IMR-90 (cell line): ENCODE data around the gene B4GALNT1. TPM values are rescaled to one million over a fixed set of nuclear protein-coding genes. Genes with fewer than 3 reads are reported as not detected.
"Not testable (repeated sequence)": the region's sequence is repeated elsewhere in the genome, so short reads cannot be mapped to it uniquely, and the experiment has no call there.

Source experiments
- ATAC-seq: fragments of 200-7000 bp; cut with Tn5 transposase; 2 replicates; pipeline ENCODE4 v1.9.1; 2020; ENCODE audit warnings: low read depth, mild to moderate bottlenecking, moderate library complexity
- BruUV-seq: library from RNA; stranded (reverse); fragments of 400-500 nt; replicated peaks from 2 replicates; lab custom pipeline; 2021; lab: Mats Ljungman, UMichigan
- CTCF ChIA-PET: fragments of 300-600 bp; formaldehyde crosslinking; extraction: SDS; loops from one replicate; lab custom pipeline; 2021; ENCODE audit warnings: antibody characterized with exemption; lab: Yijun Ruan, JAX
- POLR2A ChIA-PET: fragments of 300-600 bp; sonication (Branson Sonifier 250); formaldehyde crosslinking; loops from one replicate; lab custom pipeline; 2022; ENCODE audit warnings: antibody characterized with exemption; ENCODE audit not compliant: unreplicated experiment; lab: Charles Lee
- DNase-seq: peaks from one replicate; pipeline ENCODE4 v3.0.0; 2013
- H2AFZ ChIP-seq: replicated peaks from 2 replicates; pipeline ENCODE3; 2013; ENCODE audit warnings: low read length, mild to moderate bottlenecking; ENCODE audit not compliant: poor library complexity
- H2AK5ac ChIP-seq: 2 replicates; pipeline ENCODE4 v1.6.1; 2013; ENCODE audit warnings: low read depth, low read length, inconsistent platforms
- H2AK9ac ChIP-seq: replicated peaks from 2 replicates; pipeline ENCODE3; 2013; ENCODE audit warnings: mild to moderate bottlenecking, low read depth, low read length, moderate library complexity; ENCODE audit not compliant: poor library complexity
- H2BK120ac ChIP-seq: 2 replicates; pipeline ENCODE4 v1.6.1; 2013; ENCODE audit warnings: low read depth, low read length, inconsistent platforms
- H2BK15ac ChIP-seq: 3 replicates; pipeline ENCODE4 v1.6.1; 2013; ENCODE audit warnings: low read depth, low read length, inconsistent platforms
- H2BK20ac ChIP-seq: 2 replicates; pipeline ENCODE4 v1.6.1; 2013; ENCODE audit warnings: low read depth, mild to moderate bottlenecking, inconsistent platforms, low read length, moderate library complexity
- H2BK5ac ChIP-seq: 2 replicates; pipeline ENCODE4 v1.6.1; 2013; ENCODE audit warnings: mild to moderate bottlenecking, low read depth, low read length, inconsistent platforms; ENCODE audit not compliant: poor library complexity, severe bottlenecking
- H3K14ac ChIP-seq: replicated peaks from 2 replicates; pipeline ENCODE4 v1.6.1; 2013; ENCODE audit warnings: low read depth, low read length, inconsistent platforms
- H3K18ac ChIP-seq: 2 replicates; pipeline ENCODE4 v1.6.1; 2013; ENCODE audit warnings: low read depth, low read length, control low read depth
- H3K23ac ChIP-seq: 2 replicates; pipeline ENCODE4 v1.6.1; 2013; ENCODE audit warnings: low read depth, low read length, inconsistent platforms
- H3K27ac ChIP-seq: 2 replicates; pipeline ENCODE4 v1.5.1; 2013; ENCODE audit warnings: mild to moderate bottlenecking, control low read depth, low read length; ENCODE audit not compliant: insufficient read depth
- H3K27me3 ChIP-seq: 2 replicates; pipeline ENCODE4 v1.6.1; 2013; ENCODE audit warnings: low read length; ENCODE audit not compliant: control insufficient read depth, insufficient read depth
- H3K36me3 ChIP-seq: 2 replicates; pipeline ENCODE4 v1.6.1; 2013; ENCODE audit warnings: low read length, mixed read lengths; ENCODE audit not compliant: control insufficient read depth, insufficient read depth
- H3K4ac ChIP-seq: 2 replicates; pipeline ENCODE4 v1.6.1; 2013; ENCODE audit warnings: low read depth, low read length, inconsistent platforms
- H3K4me1 ChIP-seq: 2 replicates; pipeline ENCODE4 v1.6.1; 2013; ENCODE audit warnings: low read length, mixed read lengths; ENCODE audit not compliant: control insufficient read depth, insufficient read depth
- H3K4me2 ChIP-seq: 2 replicates; pipeline ENCODE4 v1.6.1; 2013; ENCODE audit warnings: low read depth, mild to moderate bottlenecking, control low read depth, low read length, moderate library complexity
- H3K4me3 ChIP-seq: 2 replicates; pipeline ENCODE4 v1.5.1; 2013; ENCODE audit warnings: low read depth, mild to moderate bottlenecking, control low read depth, low read length, moderate library complexity; ENCODE audit not compliant: insufficient read depth
- H3K56ac ChIP-seq: 2 replicates; pipeline ENCODE4 v1.6.1; 2013; ENCODE audit warnings: low read length, inconsistent platforms; ENCODE audit not compliant: insufficient read depth; ENCODE audit errors: extremely low read depth
- H3K79me1 ChIP-seq, 2 experiments: 2 replicates each; pipeline ENCODE4 v1.6.1; 2013; ENCODE audit warnings: low read length in 2 of 2, inconsistent platforms in 1 of 2, low read depth in 1 of 2
- H3K9ac ChIP-seq: 2 replicates; pipeline ENCODE4 v1.6.1; 2013; ENCODE audit warnings: low read depth, low read length, control low read depth
- H3K9me1 ChIP-seq: 2 replicates; pipeline ENCODE4 v1.6.1; 2013; ENCODE audit warnings: low read length, inconsistent platforms; ENCODE audit not compliant: insufficient read depth
- H3K9me3 ChIP-seq: 2 replicates; pipeline ENCODE4 v1.6.1; 2013; ENCODE audit warnings: low read length; ENCODE audit not compliant: control insufficient read depth, insufficient read depth
- H4K20me1 ChIP-seq: 2 replicates; pipeline ENCODE4 v1.6.1; 2013; ENCODE audit warnings: low read length, inconsistent platforms; ENCODE audit not compliant: insufficient read depth
- H4K5ac ChIP-seq: 2 replicates; pipeline ENCODE4 v1.6.1; 2013; ENCODE audit warnings: mild to moderate bottlenecking, low read depth, low read length, control low read depth
- H4K8ac ChIP-seq, 2 experiments: 2 replicates each; pipeline ENCODE4 v1.6.1; 2013; ENCODE audit warnings: low read depth in 2 of 2, low read length in 2 of 2, control low read depth in 1 of 2, inconsistent platforms in 1 of 2
- H4K91ac ChIP-seq: 2 replicates; pipeline ENCODE4 v1.6.1; 2013; ENCODE audit warnings: low read depth, low read length, inconsistent platforms; ENCODE audit not compliant: insufficient read depth
- WGBS, 2 experiments: methylation state at CpG; one replicate each; pipeline versions ENCODE4 v1.1.5 to v1.1.7; 2013; ENCODE audit warnings: missing lambda C conversion rate in 2 of 2; ENCODE audit not compliant: insufficient read length in 1 of 2; ENCODE audit errors: extremely low coverage in 2 of 2; 5-methylcytosine and 5-hydroxymethylcytosine counted together
- dilution Hi-C: fragments of 300-500 bp; cut with HindIII; formaldehyde crosslinking; loops from one replicate; pipeline ENCODE4 v1.14.3; 2018; ENCODE audit warnings: low sequenced_read_pairs; ENCODE audit not compliant: unreplicated experiment
- in situ Hi-C: fragments of 300-500 bp; cut with MboI; formaldehyde crosslinking; loops from 3 replicates; pipeline ENCODE4 v1.14.3; 2019; ENCODE audit warnings: low sequenced_read_pairs, inconsistent platforms, mixed read lengths
- intact Hi-C: fragments of 100-400 bp; cut with micrococcal nuclease; formaldehyde crosslinking; loops from 2 replicates; pipeline ENCODE4 v1.10.0; 2022
- polyA plus RNA-seq, 3 experiments: library from polyadenylated mRNA; depleted of rRNA; stranded (reverse); fragments of >200 nt; gene quantifications; 2 replicates each; pipeline ENCODE4 v1.2.3, GENCODE V29; 2012; ENCODE audit warnings: low replicate concordance in 1 of 3
- total RNA-seq: library from RNA; depleted of rRNA; stranded (reverse); fragments of >200 nt; gene quantifications from 2 replicates; pipeline ENCODE4 v1.2.3, GENCODE V29; 2012

Gene B4GALNT1
- total and polyA plus RNA-seq, 2 of the 4 experiments (the other 2 are of a cell fraction), result 0.18 to 0.62 TPM

- H3K36me3 ChIP-seq, in situ Hi-C loops, H4K20me1 ChIP-seq, POLR2A ChIA-PET, ATAC-seq, H2BK5ac ChIP-seq, H2AK5ac ChIP-seq, H2AFZ ChIP-seq, H3K4ac ChIP-seq, H3K4me1 ChIP-seq, H3K23ac ChIP-seq, H3K79me1 ChIP-seq, H4K5ac ChIP-seq, H2BK15ac ChIP-seq, H2BK120ac ChIP-seq, H3K18ac ChIP-seq, H3K27ac ChIP-seq, H3K56ac ChIP-seq, H3K9me1 ChIP-seq, H2AK9ac ChIP-seq, H3K4me3 ChIP-seq, H3K9ac ChIP-seq, BruUV-seq, H3K14ac ChIP-seq, H4K8ac ChIP-seq, DNase-seq, H4K91ac ChIP-seq, H3K9me3 ChIP-seq, intact Hi-C loops, H2BK20ac ChIP-seq, H3K4me2 ChIP-seq, CTCF ChIA-PET, H3K27me3 ChIP-seq: not testable (repeated sequence)
- no CpG with 5 or more reads among the region's 3 CpGs for WGBS, 2 experiments
- dilution Hi-C loops, result loop anchor here (25.0 kb wide), 1 partner anchor 110 kb away; the partner anchor contains the start of gene KIF5A
Observed at GRCh38 chr12:57671811-57672210, 38.8 kb upstream of the B4GALNT1 start.

- H3K9me3 ChIP-seq, H3K14ac ChIP-seq, H3K4ac ChIP-seq, H4K91ac ChIP-seq, H3K18ac ChIP-seq, H3K27ac ChIP-seq, DNase-seq, H3K56ac ChIP-seq, H3K23ac ChIP-seq, H2BK120ac ChIP-seq, H4K20me1 ChIP-seq, ATAC-seq, H3K4me1 ChIP-seq, H2BK15ac ChIP-seq, H3K9ac ChIP-seq, intact Hi-C loops, H2AK9ac ChIP-seq, H2AK5ac ChIP-seq, POLR2A ChIA-PET, H4K8ac ChIP-seq, H2BK20ac ChIP-seq, H3K9me1 ChIP-seq, H3K27me3 ChIP-seq, H3K79me1 ChIP-seq, in situ Hi-C loops, BruUV-seq, H2AFZ ChIP-seq, H3K4me2 ChIP-seq, H3K4me3 ChIP-seq, H2BK5ac ChIP-seq, H3K36me3 ChIP-seq, H4K5ac ChIP-seq: not testable (repeated sequence)
- dilution Hi-C loops, result loop anchor here (25.0 kb wide), 1 partner anchor 107 kb away; the partner anchor contains the start of gene KIF5A
- WGBS, 2 experiments, result no CpG with 5 or more reads among the region's 10 CpGs
- CTCF ChIA-PET, result interaction anchor here (1.0 kb wide), 1 partner anchor 11 kb away, joined by 7 read pairs; no protein-coding TSS in a partner anchor
Observed at GRCh38 chr12:57669691-57670090, 36.7 kb upstream of the B4GALNT1 start.
